Activated CD4-positive, alpha-beta T cell treated with anti-CD3 and anti-CD28 coated beads for 1 hour (primary cell): Measurements from ENCODE around the gene HSPE1.
"Not testable (repeated sequence)": the region's sequence is repeated elsewhere in the genome, so short reads cannot be mapped to it uniquely, and the experiment has no call there.

ENCODE experiments used
- DNase-seq: peaks from one replicate; pipeline ENCODE4 v3.0.0-alpha.2; 2020

The HSPE1 gene

DNA sequence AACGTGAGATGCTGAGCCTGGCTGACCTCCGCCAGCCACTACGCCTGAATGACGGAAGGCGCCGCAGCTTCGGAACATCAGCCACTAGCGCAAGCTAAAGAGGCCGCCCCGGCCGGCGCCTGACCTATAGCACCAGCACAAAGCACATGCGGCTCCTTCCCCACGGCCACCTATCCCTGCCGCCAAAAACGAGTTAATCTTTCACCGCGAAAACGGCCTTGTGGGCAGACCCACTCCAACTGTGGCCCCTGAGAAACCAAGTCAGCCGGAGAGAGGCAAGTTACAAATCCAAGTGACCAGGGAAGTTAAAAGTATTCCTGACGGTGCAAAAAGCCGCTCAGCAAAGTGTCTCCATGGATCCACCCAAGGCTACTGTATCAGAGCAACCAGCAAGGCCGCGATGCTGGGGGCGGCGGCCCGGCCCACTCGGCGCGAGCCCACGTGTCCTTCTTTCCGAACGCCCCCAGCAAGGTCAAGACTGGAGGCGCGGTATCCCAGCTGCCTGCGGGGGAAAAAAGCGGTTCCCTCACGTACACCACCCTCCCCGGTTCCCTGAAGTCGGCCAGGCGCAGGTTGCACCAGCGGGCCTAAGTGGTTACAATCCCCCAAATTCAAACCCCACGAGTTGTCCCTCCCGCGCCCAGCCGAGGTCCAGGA is 1.1 kb upstream of the HSPE1 start:
- peak; percentile 28 for DNase-seq

DNA sequence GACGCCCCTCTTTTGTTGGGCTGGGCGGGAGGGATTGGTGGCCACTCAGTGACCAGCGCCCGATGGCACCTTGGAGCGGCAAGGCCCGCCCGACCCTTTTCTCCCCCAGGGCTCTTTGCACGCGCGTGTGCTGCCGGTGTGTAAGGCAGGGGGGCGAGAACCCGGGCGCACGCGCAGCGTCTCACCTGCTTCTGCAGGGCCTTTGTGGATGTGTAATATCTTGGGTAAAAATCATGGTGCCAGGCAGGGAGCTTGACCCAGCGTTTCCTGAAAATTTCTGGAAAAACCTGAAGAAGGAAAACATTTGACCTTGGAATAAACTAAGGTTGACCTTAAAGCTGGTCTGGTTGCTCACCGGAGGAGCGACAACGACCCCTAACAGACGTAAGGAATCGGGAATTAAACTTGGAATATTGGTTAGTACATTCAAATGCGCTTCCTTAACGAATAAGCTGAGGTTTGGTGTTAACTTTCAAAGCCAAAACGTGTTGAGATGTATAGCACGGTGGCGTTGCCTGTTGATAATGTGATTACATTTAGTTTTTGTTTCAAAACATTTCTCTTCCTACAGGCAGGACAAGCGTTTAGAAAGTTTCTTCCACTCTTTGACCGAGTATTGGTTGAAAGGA is 438 bp downstream of the HSPE1 start:
- no peak for DNase-seq

DNA sequence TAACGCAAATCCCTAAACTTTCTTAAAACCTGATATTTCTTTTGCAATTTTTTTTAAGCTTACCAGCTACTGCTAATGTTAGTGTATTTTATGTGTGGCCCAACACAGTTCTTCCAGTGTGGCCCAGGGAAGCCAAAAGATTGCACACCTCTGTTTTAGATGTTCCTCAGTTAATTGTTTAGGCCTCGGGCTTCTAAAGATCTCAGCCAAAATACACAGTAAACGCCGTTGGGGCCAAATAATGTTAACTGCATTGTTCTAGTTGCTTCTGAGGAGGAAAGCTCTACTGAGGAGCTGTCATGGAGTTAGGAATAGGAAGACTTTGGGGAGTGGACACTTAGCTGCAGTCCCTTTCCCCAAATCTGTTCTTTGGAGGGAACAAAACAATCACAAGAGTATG is 2.0 kb downstream of the HSPE1 start:
- no peak for DNase-seq

DNA sequence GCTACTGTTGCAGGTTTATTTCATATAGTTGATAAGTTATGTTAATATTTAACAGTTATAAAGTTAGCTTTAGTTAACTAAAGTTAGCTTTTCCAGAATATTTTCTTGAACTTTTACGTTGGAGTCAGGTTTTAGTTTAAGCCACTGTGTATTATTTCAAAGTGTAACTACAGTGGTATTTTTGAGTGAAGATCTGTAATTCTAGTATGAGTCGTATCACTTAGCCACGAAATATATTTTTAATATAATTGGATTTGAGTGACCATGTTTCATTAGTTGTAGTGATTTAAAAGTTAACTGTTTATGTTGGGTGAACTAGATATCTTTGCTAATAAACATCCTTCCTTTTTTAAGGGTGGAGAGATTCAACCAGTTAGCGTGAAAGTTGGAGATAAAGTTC is 2.5 kb downstream of the HSPE1 start:
- no peak for DNase-seq

DNA sequence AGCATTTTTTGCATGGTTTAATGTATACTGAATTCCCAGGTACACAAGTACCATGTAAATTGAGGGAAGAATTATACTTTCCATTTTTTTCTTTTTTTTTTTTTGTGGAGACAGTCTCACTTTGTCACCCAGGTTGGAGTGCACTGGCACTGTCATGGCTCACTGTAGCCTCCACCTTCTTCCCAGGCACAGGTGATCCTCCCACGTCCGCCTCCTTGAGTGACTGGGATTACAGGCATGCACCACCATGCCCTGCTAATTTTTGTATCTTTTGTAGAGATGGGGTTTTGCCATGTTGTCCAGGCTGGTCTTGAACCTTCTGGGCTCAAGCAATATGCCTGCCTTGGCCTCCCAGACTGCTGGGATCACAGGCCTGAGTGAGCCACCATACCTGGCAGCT is 3.8 kb downstream of the HSPE1 start:
- no peak for DNase-seq

DNA sequence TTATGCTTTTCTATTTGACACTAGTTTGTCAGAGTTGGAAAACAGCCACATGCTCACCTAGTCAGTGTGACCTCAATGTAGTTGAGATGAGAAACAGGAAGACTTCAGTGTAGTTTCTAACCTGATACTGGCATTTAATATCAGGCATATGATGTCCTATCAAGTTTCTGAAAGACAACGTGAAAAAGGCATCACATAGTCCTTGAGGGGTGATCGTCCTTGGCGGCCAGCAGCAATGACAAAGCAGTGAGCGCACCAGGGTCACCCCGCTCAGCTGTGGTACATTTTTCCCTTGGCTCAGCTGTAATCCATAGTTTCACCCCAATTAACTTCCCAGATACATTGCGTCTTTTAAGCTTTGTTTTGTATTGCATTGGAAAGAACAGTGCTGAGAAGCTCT is 4.3 kb downstream of the HSPE1 start:
- DNase-seq = no peak

DNA sequence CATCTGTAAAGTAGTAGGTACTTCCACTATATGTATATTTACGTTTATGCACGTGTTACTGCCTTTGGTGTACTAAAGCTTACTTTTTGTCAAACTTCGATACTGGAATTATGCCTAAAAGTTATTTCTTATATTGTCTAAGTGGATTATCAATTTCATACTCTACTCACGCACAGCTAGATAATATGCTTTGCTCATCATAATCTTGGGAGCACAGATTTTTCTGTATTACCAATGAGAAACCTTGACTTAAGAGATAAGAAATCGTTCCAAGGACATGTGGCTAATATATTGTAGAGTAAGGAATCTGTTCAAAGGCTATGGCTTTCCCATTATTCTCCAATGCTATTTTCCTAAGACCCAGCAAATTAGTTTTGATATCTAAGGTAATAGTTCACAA is 6.5 kb downstream of the HSPE1 start:
- no peak for DNase-seq

DNA sequence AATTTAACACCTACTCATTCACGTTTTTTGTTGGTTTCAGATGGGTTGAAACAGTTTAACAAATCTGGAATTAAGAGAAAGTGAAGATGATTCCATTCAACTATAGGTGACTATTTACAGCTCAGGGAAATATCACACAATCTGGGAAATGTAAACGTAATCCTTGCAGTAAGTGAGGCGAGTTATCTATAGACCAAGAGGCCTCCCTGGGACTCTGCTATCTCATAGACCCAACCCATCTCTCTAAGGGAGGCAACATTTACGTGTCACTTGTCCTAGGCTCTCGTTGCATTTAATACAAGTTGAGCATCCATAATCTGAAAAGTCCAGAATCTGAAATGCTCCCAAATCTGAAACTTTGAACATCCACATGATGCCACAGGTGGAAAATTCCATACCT is 13.7 kb downstream of the HSPE1 start:
- no peak for DNase-seq

DNA sequence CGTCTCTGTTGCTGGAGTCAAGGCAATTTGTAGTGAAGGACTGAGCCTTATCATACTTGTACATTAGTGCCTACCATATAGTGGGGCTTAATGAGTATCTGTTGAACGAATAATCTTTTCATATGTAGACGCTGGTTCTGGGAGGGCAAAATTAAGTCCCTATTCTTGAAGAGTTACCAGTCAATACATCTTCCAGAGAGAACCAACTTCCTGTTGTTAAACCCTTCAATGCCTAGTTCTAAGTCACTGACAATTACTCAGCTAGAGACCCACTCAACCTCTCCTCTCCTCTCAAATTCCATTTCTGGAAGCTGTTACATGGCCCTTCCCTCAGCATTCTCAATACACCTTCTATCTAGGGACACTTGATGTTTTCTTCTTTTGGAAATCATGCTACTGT is 14.6 kb downstream of the HSPE1 start:
- DNase-seq = no peak

DNA sequence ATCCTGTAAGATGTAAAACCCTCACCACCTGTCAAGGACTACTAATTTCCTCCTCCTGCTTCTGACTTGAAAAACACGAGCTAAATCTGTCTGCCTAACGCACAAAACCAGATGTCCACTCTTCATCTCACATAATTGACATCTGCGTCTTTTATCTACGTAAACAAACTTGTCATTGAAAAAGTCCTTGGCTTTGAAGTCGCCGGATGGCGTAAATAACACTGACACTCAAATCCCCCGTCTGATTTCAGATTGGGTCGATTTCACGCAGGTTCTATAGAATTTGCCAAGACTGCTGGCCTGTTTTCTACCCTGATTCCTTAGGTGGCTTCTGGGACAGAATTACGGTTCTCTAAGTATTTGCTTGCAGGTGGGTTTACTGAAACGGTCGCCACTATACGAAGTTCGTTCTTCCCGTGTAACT is 15.1 kb downstream of the HSPE1 start:
- DNase-seq = no peak

DNA sequence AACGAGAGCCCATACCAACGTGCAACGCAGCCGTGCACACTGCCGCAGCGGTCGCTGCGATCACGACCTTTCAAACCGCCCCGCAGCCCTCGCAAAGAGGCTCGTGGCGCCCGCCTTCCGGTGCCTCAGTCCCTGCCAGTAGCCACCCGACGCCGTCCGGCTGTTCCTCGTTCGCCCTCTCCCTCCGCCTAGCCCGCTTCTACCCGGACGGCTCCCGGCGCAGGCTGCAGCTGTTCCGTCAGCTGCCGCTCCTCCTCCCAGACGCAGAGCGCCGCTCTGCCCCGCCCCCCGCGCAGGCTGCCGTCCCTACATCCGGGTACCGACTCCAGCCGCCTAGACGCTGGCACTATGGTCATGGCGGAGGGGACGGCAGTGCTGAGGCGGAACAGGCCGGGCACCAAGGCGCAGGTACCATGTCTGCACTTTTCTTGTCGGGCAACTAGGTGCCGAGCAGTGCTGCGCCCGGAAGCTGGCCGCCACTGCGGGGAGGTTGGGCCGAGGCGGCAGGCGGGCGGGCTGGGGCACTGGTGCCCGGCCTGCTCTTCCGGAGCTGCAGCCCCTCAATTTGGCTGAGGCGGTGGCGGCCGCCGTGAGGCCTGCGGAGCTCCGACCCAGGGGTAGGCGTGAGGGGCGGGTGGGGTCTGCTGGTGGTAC is 15.7 kb downstream of the HSPE1 start, which contains the start of gene MOB4:
Gene MOB4 (plus strand): TSS at position 328 of the 654 bp plus-strand sequence. CDS start 21 bp downstream, at position 349.
- peak; percentile 86 for DNase-seq

DNA sequence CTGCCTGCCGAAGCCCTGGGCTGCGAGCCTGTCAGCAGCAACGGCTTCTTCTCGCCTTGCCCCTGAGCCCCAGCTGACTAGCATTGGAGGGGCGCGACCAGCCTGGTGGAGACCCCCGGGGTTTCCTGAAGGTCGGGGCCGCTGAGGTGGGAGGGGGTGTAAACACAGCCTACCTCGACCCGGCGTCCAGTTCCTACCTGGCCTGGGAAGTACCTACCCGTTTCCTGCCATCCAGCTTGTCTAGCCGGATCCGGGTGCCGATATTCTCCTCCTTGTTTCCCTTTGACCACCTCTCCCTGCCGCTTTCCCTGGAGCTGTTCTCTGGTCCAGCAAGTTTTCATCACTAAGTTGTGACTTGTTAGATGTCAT is 16.2 kb downstream of the HSPE1 start:
- no peak for DNase-seq

DNA sequence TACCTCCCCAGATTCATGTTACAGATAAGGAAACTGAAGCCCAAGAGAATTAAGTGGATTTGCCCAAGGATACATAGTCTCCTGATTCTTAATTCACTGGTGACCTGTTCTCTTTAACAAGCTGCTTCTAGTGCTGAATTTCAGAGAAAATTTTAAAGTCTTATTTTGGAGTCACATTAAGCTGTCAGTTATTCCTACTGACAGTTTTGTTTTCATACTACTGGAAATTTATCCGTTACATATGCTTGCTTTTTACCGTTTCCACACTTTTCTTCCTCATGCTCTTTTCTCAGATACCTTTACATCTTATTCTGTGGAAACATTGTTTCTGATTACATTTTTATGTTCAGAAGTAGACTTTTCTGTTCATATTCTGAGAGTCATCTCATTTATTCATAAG is 17.0 kb downstream of the HSPE1 start:
- no peak for DNase-seq

DNA sequence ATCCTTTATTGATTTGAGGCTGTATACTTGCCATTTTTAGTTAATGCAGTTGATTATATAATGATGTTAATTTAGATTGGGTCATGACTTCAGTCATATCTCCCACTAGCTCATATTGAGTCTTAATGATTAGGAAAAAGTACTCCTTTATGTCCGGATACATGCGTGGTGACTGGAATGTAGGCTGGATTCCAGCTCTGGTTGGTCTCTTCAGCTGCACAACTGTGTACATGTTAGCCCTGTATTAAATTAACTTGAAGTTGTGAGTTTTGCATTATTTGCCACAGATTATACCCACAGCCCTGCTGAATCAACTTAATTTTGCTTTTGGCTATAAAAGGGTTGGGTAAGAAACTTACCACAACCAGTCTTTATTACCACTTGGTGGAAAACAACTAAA is 38.2 kb downstream of the HSPE1 start:
- no peak for DNase-seq

DNA sequence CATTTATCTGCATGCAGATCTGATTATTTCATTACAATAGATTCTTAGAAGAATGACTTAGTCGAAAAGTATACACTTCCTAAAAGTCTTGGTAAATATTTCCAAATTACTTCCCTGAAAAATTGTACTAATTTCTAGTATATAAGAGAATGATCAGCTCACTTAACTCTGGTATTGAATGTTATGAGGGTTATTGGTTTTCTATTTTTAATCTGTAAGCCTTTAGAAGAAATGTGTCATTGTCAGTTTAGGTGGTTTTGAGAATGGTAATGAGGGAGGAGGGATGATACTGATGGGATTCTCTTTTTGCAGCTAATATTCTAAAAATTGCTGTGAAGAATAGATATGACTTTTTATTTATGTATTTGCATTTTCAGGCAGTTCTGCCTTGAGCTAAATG is 39.6 kb downstream of the HSPE1 start:
- DNase-seq = no peak

DNA sequence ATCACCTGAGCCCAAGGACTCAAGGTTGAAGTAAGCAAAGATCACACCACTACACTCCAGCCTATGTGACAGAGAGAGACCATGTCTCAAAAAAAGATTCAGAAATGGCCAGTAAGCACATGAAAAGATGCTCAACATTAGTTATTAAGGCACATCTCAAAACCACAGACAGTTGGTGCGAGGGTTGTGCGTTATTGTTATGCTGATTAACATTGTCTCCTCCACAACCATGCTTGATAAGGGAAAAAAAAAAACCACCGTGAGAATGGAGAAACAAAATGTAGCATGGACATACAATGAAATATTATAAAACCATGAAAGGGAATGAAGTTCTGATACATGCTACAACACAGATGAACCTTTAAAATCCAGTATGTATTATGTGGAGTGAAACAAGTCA is 43.0 kb downstream of the HSPE1 start:
- no peak for DNase-seq

DNA sequence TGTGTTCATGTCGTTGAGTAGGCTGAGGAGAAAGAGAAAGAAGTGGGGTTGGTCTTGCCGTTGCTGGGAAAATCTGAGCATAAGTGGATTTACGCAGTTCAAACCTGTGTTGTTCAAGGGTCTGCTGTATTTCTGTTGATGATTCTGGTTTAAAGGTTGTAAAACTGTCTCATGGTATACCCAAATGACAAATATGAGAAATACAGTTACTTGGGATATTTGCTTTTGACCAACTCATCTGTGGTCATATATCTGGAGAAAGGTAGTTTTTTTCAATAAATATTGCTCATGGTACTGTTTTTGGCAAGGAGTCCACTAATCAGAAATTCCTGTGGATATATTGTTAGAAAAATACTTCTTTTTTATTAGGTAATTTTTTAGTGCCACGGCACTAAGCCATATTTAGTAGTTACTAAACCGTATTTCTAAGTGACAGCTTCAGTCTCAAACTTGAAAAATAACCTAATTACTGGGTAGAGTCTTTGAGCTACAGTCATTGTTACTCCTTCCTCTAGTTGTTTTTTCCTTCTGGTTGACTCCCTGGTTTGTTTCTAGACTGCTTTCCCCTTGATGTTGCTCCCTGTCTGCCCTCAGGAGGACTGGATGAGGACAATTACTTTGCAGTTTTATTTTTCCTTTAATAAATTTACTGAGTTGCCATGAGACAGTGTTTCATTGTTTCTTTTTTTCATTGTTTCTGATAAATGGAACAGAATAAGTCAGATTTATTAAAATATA is 47.2 kb downstream of the HSPE1 start:
- DNase-seq = no peak

DNA sequence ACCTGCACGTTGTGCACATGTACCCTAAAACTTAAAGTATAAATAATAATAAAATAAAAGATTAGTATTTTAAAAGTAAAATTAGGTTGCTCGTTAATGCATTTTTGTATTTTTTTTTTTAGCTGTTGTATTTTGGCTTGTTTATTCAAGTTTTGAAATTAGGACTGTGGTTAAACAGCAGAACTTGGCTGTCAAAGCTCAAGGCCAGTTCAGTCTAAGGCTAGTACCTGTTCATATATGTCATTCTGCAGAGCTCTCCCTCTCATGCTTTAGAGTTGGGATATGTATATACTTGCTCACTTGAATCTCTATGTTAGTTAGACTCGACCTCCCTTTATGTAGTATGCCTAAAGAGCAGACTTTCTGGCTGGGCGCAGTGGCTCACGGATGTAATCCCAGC is 48.4 kb downstream of the HSPE1 start:
- no peak for DNase-seq

DNA sequence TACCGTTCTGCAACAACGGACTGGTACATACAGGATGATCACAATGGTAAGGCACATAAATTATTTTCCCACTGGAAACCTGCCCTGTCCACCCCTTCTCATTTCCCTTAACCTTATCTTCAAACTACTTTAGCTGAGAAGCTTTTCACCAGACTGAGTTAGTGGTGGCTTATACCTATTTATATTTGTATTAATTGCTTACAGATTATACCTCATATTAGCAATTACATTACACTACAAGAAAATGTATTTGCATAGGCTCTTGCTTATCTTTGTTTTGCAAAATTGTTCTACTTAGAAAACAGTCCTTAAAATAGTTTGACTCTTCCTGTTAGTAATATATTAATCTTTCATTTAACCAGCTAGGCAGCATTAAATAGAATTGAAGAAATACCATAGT is 51.1 kb downstream of the HSPE1 start:
- not testable (repeated sequence) for DNase-seq
